ENCODE data around the gene UBAC1.
A peak's percentile ranks its signal among the peaks of the same experiment; 100 is the strongest.

The UBAC1 gene

DNA sequence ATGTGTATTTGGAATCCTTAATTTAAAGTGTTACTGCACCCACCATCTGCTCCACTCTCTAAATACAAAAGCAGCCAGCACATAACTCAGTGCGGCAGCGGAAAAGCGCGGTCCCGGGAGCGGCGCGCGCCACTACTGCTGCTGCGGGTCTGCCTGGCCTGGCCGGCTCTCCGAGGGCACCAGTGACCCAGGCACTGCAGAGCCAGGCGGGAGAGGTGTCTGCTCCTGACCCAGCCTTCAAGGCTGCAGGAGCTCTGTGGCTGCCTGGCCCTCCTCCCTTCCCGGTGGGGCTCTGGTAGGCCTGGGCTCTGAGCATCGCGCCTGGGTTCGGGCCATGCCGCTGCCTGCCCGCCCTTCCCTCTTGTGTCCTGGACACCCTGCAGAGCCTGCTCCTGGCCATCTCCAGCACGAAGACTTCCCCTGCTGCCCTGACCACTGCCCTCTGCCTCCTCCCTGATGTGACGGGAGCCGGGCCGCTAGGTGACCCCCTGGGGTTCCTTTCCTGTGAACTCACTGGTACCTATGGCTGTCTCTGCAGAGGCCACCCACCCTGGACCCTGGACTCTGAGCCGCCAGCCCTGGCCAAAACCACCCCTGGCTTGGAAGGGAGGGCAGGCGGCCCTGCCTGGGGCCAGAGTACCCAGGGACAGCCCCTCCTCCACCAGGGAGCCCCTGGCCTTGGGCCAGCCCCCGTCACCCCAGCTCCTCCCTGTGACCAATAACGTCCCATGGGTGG, 32.8 kb upstream of the UBAC1 start:
- DNase-seq, result no peak

DNA sequence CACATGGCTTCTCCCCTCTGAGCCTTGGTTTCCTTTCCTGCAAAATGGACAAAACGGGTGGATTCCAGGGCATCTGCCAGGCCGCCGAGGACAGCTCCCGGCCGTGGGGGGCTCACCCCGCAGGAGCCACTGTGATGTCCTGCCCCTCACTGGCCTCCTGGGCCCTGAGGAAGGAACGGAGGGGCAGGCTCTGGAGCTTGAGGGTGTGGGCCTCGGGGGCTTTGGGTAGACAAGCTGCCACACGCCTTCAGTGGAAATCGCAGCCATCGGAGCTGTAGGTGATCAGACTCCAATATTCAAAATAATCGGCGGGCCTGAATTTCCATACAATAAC, 32.2 kb upstream of the UBAC1 start:
- no peak for DNase-seq

DNA sequence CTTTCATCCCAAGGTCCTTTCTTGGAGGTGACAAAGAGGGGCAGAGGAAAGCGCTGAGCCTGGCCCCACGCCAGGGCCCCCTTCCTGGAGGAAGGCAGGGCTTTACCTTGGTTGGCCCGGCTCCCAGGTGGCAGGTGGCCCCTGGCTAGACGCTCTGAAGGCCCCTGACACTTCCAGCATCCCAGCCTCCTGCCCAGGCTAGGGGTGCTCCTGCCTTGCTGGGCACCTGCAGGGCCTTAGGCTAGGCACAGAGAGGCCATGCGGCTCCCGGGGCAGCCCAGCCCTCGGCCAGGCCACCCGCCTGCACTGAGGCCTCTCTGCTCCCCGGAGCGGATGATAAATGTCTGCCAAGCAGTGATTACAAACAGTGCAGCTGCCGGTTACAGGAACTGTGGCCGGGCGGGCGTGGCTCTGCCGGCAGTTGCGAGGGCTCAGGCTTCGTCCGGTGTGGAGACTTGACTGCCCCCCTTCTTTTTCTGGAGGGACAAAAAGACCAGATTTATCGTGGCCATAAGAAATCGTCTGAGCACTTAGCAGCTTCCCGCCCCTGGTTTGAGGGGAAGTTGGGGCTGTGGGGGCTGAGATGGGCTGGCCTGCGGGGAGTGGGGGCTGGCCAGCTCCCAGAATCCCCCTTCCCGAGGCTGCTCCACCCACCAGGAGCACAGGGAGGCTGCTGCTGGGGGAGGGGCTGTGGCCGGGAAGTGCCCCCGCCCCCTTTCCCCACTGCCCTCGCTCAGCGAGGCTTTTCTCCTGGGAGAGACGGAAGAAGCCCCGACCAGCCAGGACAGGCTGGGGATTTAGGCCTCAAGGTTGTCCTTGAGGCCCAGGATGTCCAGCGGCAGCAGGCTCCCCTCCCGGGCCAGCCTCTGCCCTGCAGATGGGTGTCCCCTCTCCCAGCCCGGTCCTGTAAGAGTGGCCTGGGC, 31.6 kb upstream of the UBAC1 start:
- peak; percentile 77 for DNase-seq

DNA sequence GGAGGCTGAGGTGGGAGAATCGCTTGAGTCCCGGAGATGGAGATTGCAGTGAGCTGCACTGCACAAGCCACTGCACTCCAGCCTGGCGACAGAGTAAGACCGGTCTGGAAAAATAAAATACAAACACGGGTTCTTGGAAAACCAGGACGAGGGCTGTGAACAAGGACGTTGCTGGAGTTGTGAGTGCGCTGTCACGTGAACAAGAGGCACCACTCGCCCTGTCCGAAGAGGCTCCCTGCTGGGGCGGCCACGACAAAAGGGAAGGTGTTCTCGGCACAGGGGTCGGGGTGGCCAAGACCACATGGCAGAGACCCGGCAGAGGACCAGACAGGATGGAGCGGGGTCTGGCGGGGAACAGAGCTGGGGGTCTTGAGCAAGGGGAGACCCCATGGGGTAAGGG, 30.6 kb upstream of the UBAC1 start:
- no peak for DNase-seq

DNA sequence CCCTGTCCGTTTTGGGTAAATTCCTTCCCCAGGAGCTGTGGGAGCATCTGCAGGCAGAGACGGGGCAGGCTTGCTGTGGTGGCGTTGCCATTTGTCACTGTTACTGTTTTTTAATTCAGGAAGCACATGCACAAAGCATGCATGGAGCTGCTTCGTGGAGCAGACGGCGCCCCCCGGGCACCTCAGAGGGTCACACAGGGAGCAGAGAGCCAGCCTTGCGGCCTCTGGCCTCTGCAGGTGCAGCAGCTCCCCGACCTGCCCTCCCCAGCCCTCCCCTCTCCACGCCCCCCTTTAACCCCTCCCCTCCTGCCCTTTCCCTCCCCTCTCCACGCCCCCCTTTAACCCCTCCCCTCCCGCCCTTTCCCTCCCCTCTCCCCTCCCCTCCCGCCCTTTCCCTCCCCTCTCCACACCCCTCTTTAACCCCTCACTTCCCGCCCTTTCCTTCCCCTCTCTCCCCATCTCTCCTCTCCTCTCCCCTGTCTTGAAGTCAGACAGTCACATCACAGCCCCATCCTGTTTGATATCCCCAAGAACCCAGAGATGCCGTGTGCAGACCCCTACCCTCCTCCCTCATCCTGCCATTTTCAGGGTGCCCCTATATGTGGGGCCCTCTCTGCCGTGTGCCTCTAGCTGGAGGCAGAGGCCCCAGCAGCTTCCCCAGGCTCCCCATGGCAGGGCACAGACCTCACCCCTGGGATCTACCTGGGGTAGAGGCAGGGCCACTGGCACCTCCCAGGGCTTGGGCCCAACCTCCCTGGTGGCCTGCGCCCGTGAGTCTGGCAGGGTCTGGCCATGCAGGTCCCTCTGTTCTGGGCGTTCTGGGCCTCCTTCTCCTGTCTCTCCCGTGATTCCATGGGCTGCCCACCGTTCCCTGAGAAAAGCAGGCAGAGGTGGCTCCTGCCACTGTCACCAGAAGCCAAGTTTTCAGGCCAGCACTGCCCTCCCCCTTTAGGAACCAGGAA, 29.6 kb upstream of the UBAC1 start:
- peak; percentile 77 for DNase-seq

DNA sequence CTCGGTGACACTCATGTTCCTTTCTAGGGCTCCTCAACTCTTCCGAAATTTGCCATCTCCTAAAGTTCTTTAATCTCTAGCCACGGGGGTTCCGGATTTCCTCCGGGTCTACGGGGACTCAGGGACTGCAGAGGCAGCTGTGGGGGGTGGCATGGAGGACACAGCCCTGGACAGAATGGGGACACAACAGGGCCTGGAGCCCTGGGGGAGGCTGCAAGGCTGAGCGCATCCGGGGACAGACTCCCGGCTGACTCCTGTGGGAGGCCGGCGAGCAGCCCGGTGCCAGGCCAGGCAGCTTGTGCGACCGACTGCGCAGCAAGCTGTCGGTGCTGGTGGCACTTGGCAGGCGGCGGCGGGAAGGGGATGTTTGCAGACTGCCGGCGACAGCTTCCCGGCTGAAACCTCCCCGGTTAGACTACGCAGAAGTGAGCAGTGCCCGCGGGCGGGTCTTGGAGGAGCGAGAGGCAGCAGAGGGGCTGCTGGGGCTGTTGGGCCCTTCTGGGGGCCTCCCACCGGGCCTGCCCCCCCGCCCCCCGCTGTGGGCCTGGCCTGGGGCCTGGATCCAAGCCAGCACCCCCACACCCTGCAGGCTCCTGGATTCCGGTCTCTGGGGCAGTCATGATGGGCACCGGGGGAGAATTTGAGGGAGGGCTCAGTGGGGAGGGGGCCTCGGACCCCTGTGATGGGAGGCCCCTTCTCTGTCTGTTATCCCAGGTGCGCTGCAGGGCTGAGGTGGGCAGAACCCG, 28.7 kb upstream of the UBAC1 start:
- DNase-seq, result no peak

DNA sequence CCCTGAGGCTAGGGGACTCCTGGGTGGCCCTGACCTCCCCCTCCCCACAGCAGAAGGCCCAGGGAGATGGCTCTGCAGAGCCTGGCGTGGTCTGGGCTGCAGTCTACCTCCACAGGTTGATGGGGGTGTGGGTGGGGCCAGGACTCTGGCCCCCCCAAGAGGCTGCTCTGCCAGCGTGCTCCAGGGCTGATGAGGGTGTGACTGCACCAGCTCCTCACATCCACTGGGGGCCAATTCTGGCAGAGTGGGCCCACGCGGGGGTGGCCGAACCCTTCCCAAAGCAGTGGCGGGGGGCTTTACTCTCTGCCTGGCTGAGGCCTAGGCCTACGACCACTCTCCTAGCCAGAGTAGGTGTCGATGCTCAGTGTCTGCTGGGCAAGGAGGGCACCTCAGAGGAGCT, 28.0 kb upstream of the UBAC1 start:
- no peak for DNase-seq

DNA sequence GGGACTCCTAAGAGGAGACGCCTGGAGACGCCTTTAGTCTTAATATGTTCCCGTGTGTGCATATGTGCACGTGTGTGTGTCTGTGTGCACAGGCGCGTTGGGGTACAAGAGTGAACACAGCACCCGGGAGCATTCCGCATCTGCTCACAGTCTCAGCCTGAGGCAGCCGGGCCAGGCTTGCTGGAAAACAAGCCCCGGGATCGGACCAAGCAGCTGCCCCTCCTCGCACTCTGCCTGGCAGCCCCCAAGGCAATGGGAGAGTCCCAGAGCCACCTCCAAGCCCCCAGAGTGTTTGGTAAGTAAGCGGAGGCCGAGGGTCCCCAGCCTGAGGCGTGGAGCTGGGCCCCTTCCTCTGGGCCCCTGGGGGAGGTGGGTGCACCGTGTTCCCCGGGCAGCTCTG, 27.3 kb upstream of the UBAC1 start:
- no peak for DNase-seq

DNA sequence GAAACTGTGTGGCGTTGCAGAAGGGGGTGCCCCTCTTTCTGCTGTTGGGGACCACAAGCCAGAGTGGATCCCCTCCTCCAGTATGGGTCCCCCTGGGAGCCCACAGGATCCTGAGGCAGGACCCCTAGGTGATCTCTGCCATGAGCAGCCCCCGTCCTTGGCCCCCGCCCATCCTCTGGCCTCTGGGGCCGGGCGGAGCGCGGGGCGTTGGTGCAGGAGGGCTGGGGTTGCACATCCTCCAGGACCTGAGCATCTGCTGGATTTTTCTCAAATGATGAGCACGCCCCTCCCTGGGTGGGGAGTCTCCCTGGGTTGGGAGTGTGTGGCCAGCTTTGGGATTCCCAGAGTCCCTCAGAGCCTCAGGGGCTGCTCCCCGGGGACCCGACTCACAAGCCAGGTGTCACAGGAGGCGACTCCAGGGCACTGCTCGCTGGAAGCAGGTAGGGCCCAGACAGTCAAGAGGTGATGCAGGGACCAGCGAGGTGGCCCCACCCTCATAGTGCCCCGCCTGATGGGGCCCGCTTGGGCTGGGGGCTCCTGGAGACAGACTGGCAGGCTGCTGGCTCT, 26.7 kb upstream of the UBAC1 start:
- no peak for DNase-seq

DNA sequence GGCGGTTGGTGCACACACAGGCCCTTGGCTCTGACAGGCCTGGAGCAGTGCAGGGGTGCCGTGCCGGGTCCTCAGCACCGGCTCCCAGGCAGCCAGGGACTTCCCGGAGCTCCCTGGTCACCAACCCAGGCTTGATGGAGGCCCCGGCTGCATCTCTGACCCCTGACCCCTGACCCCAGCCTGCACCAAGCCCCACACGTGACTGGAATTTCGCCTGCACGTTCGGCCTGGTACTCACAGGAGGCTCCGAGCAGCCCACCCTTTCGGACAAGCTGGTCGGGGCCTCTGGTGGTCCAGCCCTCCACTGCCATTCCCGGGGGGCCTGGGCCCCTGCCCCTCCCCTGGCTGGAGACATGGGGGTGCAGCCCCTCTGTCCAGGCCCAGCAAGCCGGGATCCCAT, 25.4 kb upstream of the UBAC1 start:
- no peak for DNase-seq

DNA sequence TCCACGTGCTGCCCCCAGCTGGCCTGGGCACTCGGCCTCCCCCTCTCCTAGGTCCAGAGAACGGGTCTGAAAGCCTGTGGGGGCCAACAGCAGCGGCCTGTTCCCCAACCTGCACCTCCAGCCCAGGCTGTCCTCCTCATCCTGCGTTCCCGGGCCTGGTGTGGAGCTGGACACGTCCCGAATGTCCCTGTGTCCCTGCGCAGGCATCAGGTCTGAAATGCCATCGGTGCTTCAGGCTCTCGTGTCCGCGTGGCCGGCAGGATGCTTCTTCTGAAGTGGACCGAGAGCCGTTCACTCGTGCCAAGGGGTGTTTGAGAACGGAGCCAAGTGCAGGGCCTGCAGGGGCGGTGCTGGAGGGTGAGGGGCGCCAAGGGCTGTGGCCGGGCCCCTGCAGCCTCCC, 24.7 kb upstream of the UBAC1 start:
- no peak for DNase-seq

DNA sequence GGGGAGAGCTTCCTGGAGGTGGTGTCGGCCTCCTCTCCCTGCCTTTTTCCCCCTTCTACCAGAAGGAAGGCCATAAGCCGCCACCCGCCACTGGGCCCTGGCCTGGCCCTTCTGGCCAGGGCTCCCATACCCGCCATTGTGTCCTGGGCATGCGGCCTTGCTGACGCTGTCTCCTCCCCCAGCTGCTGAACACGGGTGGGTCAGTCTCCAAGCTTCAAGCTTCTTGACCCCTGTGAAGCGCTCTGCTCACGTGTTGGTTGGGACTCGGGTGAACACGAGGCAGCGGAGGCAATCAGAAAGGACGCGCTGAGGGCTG, 24.2 kb upstream of the UBAC1 start:
- no peak for DNase-seq

DNA sequence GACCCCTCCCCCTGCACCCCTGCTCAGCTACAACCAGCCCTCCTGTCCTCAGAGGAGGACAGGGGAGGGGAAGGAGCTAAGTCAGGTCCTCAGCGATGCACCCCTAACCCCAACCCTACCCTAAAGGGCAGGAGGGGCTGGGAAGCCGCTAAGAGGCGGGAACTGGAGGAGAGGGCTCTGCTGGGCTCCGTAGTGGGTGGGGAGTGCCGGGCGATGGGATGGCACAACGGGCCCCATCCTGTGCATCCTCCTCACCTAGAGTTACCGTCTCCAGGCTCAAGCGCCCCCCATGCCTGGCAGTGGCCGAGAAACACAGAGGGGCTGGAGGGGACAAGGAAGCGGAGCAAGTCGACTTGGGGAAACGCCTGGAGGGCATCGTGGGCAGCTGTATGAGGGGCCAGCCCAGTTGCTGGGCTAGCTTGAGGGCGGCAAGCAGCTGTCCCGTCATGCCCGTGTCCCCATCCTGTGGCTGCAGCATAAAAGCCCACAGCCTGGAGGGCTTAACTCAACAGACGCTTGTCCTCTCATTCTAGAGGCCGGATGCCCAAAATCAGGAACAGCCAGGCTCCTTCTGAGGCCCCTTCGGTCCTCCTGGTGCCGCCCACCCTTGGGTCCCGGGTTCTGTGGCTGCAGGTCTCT, 23.0 kb upstream of the UBAC1 start:
- DNase-seq, result no peak

DNA sequence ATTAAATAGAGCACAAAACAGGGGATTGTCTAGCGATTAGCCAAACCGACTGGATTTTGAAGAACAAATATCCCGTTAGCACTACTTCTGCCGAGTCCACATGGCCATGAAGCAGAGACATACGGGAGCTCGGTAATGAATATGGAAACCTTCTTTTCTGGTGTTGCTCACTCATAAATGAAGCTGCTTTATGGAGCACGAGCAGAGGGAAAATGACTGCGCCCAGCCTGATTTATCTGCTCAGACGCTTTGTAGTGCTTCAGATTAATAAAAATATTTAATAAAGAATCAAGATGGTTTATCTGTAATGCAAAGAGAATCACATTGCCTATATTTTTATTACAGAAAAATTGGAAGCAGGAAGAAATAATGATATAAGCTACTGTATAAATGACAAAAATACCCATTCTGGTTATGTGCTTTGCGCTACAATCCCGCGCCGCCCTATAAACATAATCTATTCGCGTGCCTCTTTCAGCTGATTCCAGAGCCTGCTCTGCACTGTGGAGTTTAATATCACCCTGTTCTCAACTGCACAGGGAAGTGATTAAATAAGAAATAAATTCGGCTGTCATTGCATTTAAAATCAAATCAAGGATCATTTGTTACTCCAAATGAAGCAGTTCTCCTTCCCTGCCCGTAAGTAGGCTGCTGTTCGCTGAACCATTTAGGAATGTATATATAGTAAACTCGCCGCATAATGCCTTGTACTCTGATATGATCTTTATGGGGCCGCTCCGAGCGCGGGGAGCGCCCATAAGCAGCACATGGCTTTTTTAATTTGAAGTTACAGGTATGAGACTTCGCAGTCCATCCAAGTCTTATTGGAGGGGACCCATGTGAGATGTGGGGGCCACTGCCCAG, 22.3 kb upstream of the UBAC1 start:
- no peak for DNase-seq

DNA sequence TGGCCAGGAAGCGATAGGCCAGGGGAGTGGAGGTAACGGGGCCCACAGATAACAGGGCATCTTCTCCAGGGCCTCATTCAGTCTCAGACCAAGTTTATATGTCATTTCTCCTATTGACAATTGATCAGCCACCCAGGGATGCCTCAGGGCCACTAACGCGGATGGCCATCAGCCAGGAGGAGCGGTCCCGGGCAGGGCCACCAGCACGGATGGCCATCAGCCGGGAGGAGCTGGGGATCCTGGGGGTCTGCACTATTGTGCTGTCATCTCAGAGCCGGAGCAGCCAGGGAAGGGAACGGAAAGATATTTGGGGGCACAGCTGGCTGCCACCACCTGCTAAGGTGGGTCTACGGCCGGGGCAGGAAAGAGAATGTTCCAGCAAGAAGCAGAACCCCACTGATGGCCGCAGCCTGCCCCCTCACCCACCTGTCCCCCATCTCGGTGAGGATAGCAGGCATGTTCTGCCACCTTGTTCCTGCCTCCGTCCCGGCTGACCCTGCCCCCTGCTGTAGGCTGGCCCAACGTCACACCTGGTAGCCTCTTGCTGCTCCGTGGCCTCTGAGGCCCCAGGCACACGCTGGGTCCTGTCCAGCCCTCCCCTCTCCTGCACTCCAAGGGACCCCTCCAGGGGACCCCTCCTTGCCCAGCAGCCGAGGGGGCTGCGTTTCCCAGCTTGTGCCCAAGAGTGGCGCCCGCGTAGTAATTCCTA, 21.5 kb upstream of the UBAC1 start:
- DNase-seq, result no peak

DNA sequence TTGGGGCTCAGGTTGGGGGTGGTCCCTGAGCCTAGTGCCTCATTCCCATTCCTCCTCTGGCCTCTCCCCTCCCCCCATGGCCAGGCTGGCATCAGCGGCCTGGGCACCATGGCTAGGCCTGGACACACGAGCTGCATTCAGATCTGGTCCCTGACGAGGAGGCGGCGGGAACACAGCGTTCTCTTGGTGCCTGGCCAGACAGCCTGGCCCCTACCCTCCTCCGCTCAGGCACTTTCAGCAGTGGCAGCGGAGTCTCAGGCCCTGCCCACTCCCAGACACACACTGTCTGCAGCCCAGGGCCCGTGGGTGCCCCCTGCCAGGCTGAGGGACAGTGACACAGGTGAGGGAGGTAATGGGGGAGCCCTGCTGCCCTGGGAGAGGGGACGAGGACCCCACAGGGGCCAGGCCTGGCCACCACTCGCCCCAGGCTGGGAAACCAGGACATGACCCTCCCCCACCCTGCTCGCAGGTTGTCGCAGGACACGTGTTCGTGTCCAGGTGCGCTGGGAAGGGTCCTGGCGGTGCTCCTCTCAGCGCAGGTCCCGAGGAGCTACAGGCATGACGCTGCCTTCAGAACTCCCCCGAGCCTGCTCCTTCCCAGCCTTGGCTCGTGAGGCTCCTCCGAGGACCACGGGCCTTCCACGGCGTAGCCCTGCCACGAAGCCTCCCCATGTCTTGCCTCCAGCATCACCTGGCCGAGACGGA, 19.9 kb upstream of the UBAC1 start:
- no peak for DNase-seq

DNA sequence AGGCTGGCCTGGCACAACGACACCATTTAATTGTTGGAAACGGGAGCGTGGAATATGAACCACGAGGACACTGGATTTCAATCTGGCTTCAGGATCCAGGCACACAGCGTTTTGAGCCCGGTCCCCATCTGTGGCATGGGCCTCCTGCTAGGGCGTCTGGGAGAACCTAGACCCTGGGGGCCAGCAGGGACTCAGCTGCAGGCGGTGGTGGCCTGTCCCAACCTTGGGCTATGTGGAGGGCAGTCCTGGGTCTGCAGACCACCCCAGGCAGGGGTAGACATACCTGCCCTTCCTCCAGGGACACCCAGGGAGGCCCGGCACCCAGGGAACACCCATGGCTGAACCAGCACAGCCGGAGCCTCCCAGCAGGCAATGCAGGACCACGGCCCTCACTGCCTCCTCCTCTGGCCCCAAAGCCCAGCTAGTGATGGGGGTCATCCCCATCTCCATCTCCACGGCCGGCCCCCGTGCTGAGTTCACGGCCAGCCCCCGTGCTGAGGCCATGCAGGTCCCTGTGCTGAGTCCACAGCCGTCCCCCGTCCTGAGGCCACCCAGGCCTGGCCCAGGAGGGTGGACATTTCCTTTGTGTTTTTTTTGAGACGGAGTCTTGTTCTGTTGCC, 18.5 kb upstream of the UBAC1 start:
- DNase-seq, result no peak

DNA sequence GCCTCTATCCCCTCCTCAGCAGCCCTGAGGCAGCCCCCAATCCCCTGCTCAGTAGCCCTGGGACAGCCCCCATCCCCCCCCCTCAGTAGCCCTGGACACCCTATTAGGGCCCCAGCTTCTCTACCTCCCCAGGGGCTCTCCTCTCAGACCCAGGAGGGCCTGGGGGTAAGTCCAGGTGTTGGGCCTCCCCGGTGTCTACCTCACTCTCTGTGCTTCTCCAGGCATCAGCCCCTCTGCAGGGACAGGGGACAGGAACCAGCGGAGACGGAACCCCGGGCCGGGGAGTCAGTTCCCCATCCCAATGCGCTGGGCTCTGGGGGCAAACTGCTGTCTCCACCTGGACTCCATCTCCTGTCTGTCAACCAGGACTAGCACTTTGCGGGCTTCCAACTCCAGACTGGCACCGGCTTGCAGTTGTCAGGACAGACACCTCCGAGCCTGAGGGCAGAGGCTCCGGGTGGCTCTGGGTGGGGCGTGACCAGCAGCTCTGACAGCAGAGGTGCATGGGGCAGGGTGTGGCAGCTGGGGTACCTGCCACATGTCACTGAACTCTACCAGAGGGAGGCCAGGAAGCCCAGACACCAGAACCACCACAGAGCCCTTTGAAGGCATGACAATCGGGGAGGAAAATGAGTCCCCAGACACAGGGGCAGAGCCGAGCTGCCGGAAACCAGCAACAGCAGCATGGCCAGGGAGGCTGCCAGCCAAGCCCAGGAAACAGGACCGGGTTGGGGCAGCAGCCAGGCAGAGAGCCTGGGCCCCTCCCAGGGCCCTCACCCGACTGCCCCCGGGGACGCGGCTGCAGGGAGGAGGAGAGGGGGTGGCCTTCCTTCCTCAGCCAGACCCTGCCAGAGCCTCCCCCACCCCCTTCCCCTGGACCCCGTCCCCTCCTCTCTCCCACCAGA, 17.7 kb upstream of the UBAC1 start:
- no peak for DNase-seq

Measured in fibroblast of skin of right biceps (primary cell).